ENCODE measurements around the gene TLK1. TPM values are rescaled to one million over a fixed set of nuclear protein-coding genes. Genes with fewer than 3 reads are reported as not detected.

The TLK1 gene
- total RNA-seq, 2 experiments from 2014 or later = 53.9 to 56.0 TPM

- H3K36me3 Mint-ChIP-seq (ENCODE audit: low read depth) = peaks cover 59% of the 10 kb centered on the region
- POLR2A ChIA-PET = no interaction called here
- peaks cover 11% of the 10 kb centered on the region for H3K9me3 Mint-ChIP-seq
- intact Hi-C loops (cut with micrococcal nuclease) = no loop called here
- H3K4me1 Mint-ChIP-seq (ENCODE audit: low read depth) = peaks cover 13% of the 10 kb centered on the region
- no peak for TF ChIP-seq CTCF (IDR thresholded peaks at IDR 0.05)
- no peaks in the 10 kb centered on the region for H3K27me3 Mint-ChIP-seq
- ATAC-seq (no peak), DNase-seq (no peak)
- H3K4me3 Mint-ChIP-seq = no peak overlapping the region
- H3K27ac Mint-ChIP-seq = no peak overlapping the region
- CTCF ChIA-PET = no interaction called here
Observed at GRCh38 chr2:171034315-171034714, 126.4 kb downstream of the TLK1 start.

GRCh38 chr2:171025214-171025613, 135.5 kb downstream of the TLK1 start:
- intact Hi-C loops (cut with micrococcal nuclease) = no loop called here
- Mint-ChIP-seq H3K9me3 (no peaks in the 10 kb centered on the region), H3K27ac (no peak overlapping the region), H3K27me3 (no peaks in the 10 kb centered on the region), H3K36me3 (ENCODE audit: low read depth) (peaks cover 21% of the 10 kb centered on the region), H3K4me3 (no peak overlapping the region), H3K4me1 (ENCODE audit: low read depth) (peaks cover 10% of the 10 kb centered on the region)
- DNase-seq (no peak), ATAC-seq (no peak)
- ChIA-PET POLR2A (no interaction called here), CTCF (interaction anchor here (0.6 kb wide), 1 partner anchor 496 kb away, joined by 3 read pairs; no protein-coding TSS in a partner anchor)
- no peak for TF ChIP-seq CTCF (IDR thresholded peaks at IDR 0.05)

GRCh38 chr2:171018522-171018921, 142.2 kb downstream of the TLK1 start:
- Mint-ChIP-seq H3K36me3 (ENCODE audit: low read depth) (peaks cover 33% of the 10 kb centered on the region), H3K27ac (peak overlapping the region; percentile 44), H3K27me3 (no peaks in the 10 kb centered on the region), H3K9me3 (no peaks in the 10 kb centered on the region), H3K4me3 (no peak overlapping the region), H3K4me1 (ENCODE audit: low read depth) (peaks cover 28% of the 10 kb centered on the region)
- TF ChIP-seq CTCF (IDR thresholded peaks at IDR 0.05) = no peak
- peak; percentile 82 for ATAC-seq
- ChIA-PET POLR2A (no interaction called here), CTCF (no interaction called here)
- intact Hi-C loops (cut with micrococcal nuclease) = no loop called here
- no peak for DNase-seq

- no peak for DNase-seq
- Mint-ChIP-seq H3K36me3 (ENCODE audit: low read depth) (peaks cover 28% of the 10 kb centered on the region), H3K27ac (no peak overlapping the region), H3K4me1 (ENCODE audit: low read depth) (peaks cover 19% of the 10 kb centered on the region), H3K4me3 (no peak overlapping the region), H3K27me3 (no peaks in the 10 kb centered on the region), H3K9me3 (no peaks in the 10 kb centered on the region)
- no peak for TF ChIP-seq CTCF (IDR thresholded peaks at IDR 0.05)
- ATAC-seq = no peak
- CTCF ChIA-PET = no interaction called here
- intact Hi-C loops (cut with micrococcal nuclease) = no loop called here
- POLR2A ChIA-PET = no interaction called here
Observed at GRCh38 chr2:171016125-171016524, 144.6 kb downstream of the TLK1 start.

GRCh38 chr2:171013851-171014250, 146.8 kb downstream of the TLK1 start:
- intact Hi-C loops (cut with micrococcal nuclease) = no loop called here
- H3K4me1 Mint-ChIP-seq (ENCODE audit: low read depth) = peaks cover 14% of the 10 kb centered on the region
- H3K9me3 Mint-ChIP-seq = no peaks in the 10 kb centered on the region
- no peak overlapping the region for H3K27ac Mint-ChIP-seq
- POLR2A ChIA-PET = interaction anchor here (1.2 kb wide), 1 partner anchor 16 kb away, joined by 3 read pairs; no protein-coding TSS in a partner anchor
- DNase-seq = no peak
- no peaks in the 10 kb centered on the region for H3K27me3 Mint-ChIP-seq
- CTCF ChIA-PET = no interaction called here
- no peak for ATAC-seq
- H3K36me3 Mint-ChIP-seq (ENCODE audit: low read depth) = peaks cover 34% of the 10 kb centered on the region
- no peak for TF ChIP-seq CTCF (IDR thresholded peaks at IDR 0.05)
- no peak overlapping the region for H3K4me3 Mint-ChIP-seq
